Amniotic stem cell (primary cell): ENCODE measurements around the gene MCC.
"Not testable (repeated sequence)": the region's sequence is repeated elsewhere in the genome, so short reads cannot be mapped to it uniquely, and the experiment has no call there.

Experiments
- DNase-seq: peaks from one replicate; lab custom pipeline; 2025; lab: John Stamatoyannopoulos, UW

MCC gene

DNA sequence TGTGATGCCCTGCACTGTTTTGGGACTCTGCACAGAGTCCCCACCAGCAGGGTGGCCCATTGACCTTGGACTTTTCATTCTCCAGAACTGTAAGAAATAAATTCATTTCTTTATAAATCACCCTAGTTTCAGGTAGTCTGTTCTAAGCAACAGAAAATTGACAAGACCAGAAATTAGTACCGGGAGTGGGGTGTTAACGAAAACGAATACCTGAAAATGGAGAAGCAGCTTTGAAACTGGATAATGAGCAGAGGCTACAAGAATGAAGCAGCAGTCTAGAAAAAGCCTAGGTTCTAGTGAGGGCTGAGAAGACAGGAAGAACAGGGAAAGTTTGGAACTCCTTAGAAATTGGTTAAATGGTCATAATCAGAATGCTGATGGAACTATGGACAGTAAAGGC, 2.1 kb upstream of the MCC start:
- no peak for DNase-seq

DNA sequence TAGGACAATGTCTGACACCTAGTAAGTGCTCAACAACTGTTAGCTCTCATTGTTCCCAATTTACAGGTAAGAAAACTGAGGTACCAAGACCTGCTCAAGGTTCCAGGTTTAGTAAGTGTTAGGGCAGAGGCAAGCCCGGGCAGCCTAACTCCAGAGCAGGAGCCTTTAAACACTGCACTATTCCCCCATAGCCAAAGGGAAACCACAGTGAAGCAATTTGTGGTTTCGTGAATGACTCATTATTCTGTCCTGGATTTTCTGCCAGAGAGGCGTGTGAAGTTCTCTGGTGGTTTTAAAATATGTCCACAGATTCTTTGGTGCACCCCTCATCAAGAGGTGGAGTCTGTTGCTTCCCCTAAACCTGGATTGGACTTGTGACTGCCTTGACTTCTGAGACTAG, 1.0 kb upstream of the MCC start:
- DNase-seq: peak; percentile 82

- DNase-seq: no peak
Observed at GRCh38 chr5:113488645-113489184, 462 bp upstream of the MCC start.

GRCh38 chr5:113487416-113487780, 855 bp downstream of the MCC start:
- DNase-seq: no peak

DNA sequence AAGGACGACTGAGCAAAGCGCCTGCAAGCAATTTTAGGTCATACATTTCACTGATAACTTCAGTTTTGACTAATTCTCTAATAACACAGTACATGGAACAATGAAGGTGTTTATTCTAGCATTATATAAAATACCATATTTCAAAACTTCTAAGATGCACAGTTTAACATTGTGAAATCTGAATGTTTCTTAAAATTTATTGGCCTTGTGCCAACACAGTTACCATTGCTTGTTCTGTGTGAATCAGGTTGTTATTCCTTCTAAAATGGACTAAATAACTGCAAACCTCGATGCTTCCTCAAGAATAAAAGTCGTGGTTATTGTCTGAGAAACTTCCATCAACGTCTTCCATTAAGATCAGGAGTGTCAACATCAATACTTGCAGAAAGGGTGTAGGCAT, 8.0 kb downstream of the MCC start:
- no peak for DNase-seq

DNA sequence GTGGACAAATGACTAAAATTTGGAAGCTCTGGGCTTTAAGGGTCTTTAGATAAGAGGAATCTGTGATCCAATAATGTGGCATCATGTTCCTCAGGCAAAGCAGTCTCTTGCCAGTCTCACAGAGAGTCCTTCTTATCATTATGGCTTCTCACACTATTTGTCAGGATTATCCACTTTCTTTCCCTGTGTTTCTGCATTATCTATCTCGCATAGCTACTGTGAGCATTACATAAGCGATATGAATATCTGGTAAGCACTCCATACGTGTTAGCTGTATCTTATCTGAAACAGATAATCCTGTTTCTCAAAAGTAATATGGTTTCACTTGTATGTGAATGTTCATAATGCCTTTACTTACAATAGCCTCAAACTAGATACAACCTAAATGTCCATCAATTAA, 9.6 kb downstream of the MCC start:
- no peak for DNase-seq

GRCh38 chr5:113474100-113474728, 14.0 kb downstream of the MCC start:
- DNase-seq: no peak

GRCh38 chr5:113463032-113463431, 25.2 kb downstream of the MCC start:
- DNase-seq: no peak

GRCh38 chr5:113457106-113457505, 31.1 kb downstream of the MCC start:
- not testable (repeated sequence) for DNase-seq

- no peak for DNase-seq
Observed at GRCh38 chr5:113452941-113453340, 35.3 kb downstream of the MCC start.

GRCh38 chr5:113451797-113452196, 36.5 kb downstream of the MCC start:
- no peak for DNase-seq

DNA sequence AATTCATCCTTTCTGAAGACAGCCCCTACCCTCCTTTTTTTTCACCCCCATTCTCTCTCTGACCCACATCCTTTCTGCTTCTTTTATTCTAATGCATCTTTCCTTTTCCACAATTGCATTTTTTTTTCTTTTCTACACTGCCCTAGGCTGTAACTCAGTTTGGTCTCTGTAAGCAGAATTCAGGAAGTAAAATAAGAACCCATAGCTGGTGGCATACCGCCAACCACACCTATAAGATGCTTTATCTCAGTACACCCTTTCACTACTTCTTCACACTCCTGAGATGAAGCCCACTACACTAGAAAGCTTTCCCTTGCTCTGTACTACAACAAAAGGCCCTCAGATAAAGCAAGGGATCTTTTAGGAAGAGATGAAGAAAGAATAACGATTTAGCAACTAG, 37.3 kb downstream of the MCC start:
- DNase-seq: no peak

DNA sequence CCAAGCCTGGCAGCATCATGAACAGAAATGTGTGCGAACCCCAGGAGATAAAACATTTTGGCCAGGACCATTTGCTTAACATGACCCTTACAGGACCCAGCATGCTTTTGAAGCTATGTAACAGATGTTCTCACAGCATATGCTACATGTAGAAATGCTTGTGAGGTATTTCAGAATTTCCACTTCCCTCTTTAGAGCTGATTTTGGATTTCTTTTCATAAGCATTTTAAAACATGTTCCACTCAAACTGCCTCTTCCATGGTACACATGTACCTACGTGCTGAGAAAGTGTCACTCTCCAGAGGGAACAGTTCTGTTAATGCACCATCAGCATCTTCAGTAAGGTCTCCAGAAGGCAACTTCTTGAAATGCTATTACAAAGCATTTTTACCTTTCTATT, 37.8 kb downstream of the MCC start:
- no peak for DNase-seq

DNA sequence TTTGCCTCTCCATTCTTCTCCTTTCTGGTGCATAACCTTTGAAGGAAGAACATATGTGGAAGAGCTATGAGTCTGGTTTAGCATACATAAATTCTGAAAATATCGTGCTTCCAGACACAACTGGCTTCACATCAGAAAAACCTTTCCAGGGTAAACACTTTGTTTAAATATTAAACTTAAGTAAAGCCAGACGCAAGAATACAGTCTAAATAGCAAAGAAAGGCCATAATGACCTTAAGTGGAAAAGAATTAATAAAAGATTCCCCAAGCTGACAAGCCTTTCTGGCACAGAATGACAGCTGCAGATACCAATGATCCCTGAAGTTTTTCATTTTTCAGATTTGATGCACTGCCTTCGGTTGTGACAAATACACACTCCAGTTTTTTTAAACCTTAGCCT, 40.0 kb downstream of the MCC start:
- no peak for DNase-seq

DNA sequence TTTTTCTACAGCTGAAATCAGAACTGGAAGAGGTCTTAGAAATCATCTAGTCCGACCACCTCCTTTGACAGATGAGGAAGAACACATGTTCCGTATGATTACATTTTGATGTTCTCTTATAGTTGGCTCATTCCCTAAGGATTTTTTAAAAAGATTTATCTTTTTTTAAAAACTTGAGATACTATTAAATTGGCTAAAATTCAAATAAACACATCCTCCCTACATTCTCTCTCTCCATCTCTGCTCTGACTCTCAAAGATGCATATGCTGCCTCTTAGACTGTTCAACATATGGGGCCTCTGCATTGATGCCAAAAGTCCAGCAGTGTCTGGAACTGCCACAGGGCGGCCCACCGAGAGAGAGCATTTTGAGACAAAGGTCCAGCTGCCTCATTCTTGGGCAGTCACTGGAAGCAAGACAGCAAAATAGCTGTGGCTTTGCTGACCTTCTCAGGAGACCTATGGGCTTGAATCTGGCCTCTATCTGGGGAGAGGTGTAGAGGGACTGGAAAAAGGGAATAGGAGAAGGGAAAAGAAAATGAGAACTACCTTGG, 40.7 kb downstream of the MCC start:
- DNase-seq: no peak

GRCh38 chr5:113446358-113446927, 41.8 kb downstream of the MCC start:
- no peak for DNase-seq

DNA sequence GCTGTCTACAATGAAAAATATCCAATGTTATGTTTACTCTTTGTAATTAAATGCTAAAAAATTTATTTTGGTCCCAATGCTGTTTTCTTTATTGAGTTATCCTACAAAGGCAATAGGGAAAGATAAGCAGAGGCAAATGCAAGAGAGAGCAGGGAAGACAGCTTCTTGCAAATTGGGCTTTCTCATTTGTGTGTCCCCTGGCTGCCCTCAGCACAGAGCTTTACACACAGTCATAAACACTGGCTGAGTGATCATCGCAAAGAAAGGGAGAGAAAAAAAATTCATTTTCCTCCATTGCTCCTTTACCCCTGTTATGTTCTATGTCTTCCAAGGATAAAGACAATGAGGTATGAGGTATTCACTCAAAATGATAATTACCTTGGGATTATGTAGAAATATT, 51.1 kb downstream of the MCC start:
- no peak for DNase-seq

DNA sequence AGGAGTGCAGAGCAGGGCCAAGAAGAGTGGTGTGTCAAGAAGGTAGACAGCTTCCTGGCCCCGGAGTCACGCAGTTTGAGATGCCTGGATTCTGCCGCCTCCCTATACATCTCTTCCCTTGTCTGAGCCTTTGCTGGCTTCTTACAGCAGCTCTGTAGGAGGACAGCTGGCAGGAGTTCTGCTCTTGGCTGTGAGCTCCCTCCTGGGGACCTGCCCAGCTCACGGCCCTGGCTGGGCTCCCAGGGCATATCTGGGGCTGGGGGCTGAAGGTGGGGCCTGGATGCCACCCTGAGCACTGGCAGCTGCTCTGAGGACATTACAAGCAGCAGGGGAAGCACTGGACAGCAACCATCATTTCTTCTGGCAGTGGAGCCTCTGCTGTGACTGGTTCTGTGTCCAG, 52.7 kb downstream of the MCC start:
- no peak for DNase-seq

DNA sequence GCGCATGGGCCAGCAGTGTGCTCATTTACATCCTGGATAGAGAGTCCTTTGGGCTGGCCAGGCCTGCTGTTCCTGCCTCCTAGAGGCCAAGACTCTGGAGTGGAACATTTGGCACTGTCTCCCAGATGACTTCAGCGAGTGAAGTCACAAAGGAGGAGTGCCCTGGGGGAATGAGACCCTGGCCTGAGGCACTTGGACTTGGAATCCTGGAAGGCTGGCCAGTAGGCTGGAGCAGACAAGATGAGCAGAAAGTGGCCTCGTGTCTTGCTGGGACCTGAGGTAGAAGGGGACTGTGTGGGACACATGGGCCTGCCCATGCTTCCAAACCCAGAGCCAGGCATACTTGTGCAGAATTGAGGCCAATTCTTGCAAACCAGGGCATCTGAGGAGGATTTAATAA, 53.4 kb downstream of the MCC start, which contains the start of gene TSSK1B:
TSSK1B (minus strand) TSS at position 101 of the 400 bp plus-strand sequence. CDS start 150 bp downstream, outside the sequence.
- DNase-seq: no peak

DNA sequence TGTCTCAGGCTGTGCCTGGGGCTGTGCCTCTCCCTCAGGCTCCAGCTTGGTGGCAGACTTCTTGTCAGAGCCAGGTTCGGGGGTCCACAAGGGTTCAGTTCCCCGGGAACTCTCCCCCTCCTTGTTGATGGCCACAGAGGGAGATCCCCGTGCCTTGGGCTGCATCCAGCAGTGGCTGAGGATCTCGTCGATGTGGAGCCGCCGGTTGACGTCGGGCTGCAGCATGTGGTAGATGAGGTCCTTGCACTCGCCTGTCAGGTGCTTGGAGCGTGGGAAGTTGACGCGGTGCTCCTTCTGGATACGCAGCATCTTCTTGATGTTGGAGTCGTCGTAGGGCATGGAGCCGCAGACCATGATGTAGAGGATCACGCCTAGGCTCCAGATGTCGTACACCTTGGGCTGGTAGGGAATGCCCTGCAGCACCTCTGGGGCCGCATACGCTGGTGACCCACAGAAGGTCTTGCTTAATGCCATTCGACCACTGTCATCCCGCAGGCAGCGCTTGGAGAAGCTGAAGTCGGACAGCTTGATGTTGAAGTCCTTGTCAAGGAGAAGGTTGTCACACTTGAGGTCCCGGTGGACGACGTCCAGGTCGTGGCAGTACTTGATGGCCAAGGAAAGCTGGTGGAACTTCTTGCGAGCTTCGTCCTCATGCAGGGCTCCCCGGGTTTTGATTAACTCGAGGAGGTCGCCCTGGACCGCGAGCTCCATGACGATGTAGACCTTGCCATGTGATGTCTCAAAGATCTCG, 54.2 kb downstream of the MCC start:
- no peak for DNase-seq

GRCh38 chr5:113433071-113433470, 55.2 kb downstream of the MCC start:
- no peak for DNase-seq

GRCh38 chr5:113427871-113428574, 60.2 kb downstream of the MCC start:
- DNase-seq: no peak
